Heart left ventricle (tissue), 16 donors: ENCODE data around the gene NCOA3. TPM values are rescaled to one million over a fixed set of nuclear protein-coding genes. Genes with fewer than 3 reads are reported as not detected.
A peak's percentile ranks its signal among the peaks of the same experiment; 100 is the strongest.

ENCODE experiments used
- ATAC-seq, 4 donors: fragments of 200-7000 bp; cut with Tn5 transposase; one replicate each; pipeline ENCODE4 v1.9.1; 2020 to 2022; ENCODE audit warnings: moderate library complexity in 4 of 4, mild to moderate bottlenecking in 3 of 4, moderate number of reproducible peaks in 1 of 4
- DNase-seq, 5 donors: peaks; one replicate each; pipeline ENCODE4 v3.0.0-alpha.2; 2020
- H3K27ac ChIP-seq, 12 donors: fragments of 200-600 bp; sonication (generic) in 4 of 12; one replicate each; pipeline versions ENCODE4 v1.5.0 to v1.8.0; 2016 to 2022; ENCODE audit warnings: mild to moderate bottlenecking in 2 of 12
- H3K27me3 ChIP-seq, 9 donors: fragments of 200-600 bp; sonication (generic) in 2 of 9; one replicate each; pipeline versions ENCODE4 v1.5.1 to v1.8.0; 2016 to 2022; ENCODE audit warnings: mild to moderate bottlenecking in 3 of 9
- H3K36me3 ChIP-seq, 9 donors: fragments of 200-600 bp; sonication (generic) in 2 of 9; one replicate each; pipeline versions ENCODE4 v1.5.0 to v1.8.0; 2018 to 2022; ENCODE audit warnings: mild to moderate bottlenecking in 2 of 9
- H3K4me1 ChIP-seq, 12 donors: fragments of 200-600 bp; sonication (generic) in 4 of 12; one replicate each; pipeline versions ENCODE4 v1.5.0 to v1.8.0; 2016 to 2022; ENCODE audit warnings: mild to moderate bottlenecking in 3 of 12
- H3K4me3 ChIP-seq, 12 donors: fragments of 200-600 bp; sonication (generic) in 4 of 12; one replicate each; pipeline versions ENCODE4 v1.5.0 to v1.8.0; 2017 to 2022; ENCODE audit warnings: mild to moderate bottlenecking in 9 of 12, moderate library complexity in 4 of 12
- H3K9me3 ChIP-seq, 12 donors: fragments of 200-600 bp; sonication (generic) in 4 of 12; one replicate each; pipeline versions ENCODE4 v1.5.0 to v1.8.0; 2016 to 2022; ENCODE audit warnings: mild to moderate bottlenecking in 1 of 12
- POLR2A ChIP-seq, 2 donors: fragments of 450-650 bp; IDR thresholded peaks; one replicate each; pipeline ENCODE4 v1.6.1; 2017; ENCODE audit warnings: antibody characterized with exemption in 2 of 2, mild to moderate bottlenecking in 2 of 2, moderate library complexity in 2 of 2
- WGBS, 4 donors: extraction: QIAGEN DNeasy Blood & Tissue Kit in 2 of 4; methylation state at CpG; one replicate each; pipeline versions ENCODE4 v1.1.5 to v1.1.7; 2013 to 2018; 5-methylcytosine and 5-hydroxymethylcytosine counted together
- intact Hi-C, 10 donors: fragments of 100-400 bp; cut with DNase I; formaldehyde crosslinking; loops; one replicate each; pipeline versions ENCODE4 v1.11.1 to v1.14.2; 2022
- polyA plus RNA-seq, 2 donors: library from polyadenylated mRNA; stranded (reverse); fragments of 200-250 nt; gene quantifications; one replicate each; pipeline ENCODE4 v1.2.3, GENCODE V29; 2013
- total RNA-seq, 9 donors: library from RNA; depleted of rRNA in 2 of 9; stranded (reverse); fragments of >200 nt in 2 of 9; fragmentation: NEBNext Ultra II Directional in 3 of 9; extraction: Animal tissue kit (Norgen Biotek cat#: 25700) in 3 of 9; gene quantifications; one replicate each; pipeline versions ENCODE4 v1.1.0 to v1.2.4, GENCODE V29; 2016 to 2023
- TF ChIP-seq, protein P1 (sequence below), 12 donors: fragments of 200-600 bp; sonication (generic) in 4 of 12; IDR thresholded peaks; one replicate each; pipeline versions ENCODE4 v1.5.0 to v1.8.0; 2018 to 2022; ENCODE audit warnings: antibody characterized with exemption in 12 of 12, mild to moderate bottlenecking in 5 of 12
- donor health status: ischemic (EF 13 %, LVEDD 7.1; RV severe dilation, severe dysfunction).
- donor health status: healthy with polysubstance abuse.
- donor health status: DM: no; HTN: yes; CAD: no.
- donor health status: DM: no; HTN: no; CAD: no.
- donor health status: ischemic (EF 25% LVEDD 6.9; RV normal size, moderate dysfunction).
- donor health status: ischemic (EF 25% LVEDD 5.7; RV mildly dilated, moderate dysfunction).
- donor health status: healthy.
- donor health status: DM: yes; HTN: yes; CAD: no.
- donor health status: ischemic (EF 35%, LVEDD 5.7; RV mildly dilated, moderate dysfunction).
- donor health status: nonischemic (EF 11% LVEDD 7.7; RV severe dilation, severe dysfunction).
- donor health status: DM: yes; HTN: yes; CAD: no.
- donor health status: PGD.
- donor health status: ischemic (EF 29% LVEDD 5.4; RV normal size, mild dysfunction).
- donor health status: nonischemic (EF 23%, LVEDD 6.1; RV moderate dilation, normal function).

The NCOA3 gene
- total and polyA plus RNA-seq, 11 donors = 6.7 to 39.3 (median 25.3) TPM

DNA sequence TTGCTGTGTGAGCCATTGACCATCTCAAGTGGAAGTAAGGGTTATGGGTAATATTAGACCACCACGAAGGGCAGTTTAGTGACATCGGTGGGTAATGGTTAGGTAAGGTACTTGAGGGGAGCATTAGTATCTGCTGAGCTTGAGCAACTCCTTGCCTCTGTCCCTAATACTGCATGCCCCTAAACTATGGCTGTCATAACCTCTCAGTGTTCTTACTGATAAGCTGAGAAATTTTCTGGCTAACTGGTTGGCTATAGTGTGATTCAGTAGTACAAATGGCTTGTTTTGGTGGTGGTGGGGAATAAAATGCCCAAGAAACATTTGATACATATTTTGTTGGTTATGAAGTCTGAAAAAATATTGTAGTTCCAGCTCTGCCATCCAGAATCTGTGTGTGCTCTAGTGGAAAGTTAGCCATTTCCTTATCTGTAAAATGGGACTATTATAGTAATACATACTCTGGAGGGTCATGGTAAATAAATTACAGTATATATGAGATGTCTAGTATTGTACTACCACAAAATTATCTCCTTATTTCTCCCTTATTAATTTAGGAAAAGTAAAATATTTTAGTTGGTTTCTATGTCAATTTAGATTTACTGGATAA lies 113.1 kb downstream of the NCOA3 start:
- H3K4me1 ChIP-seq = peaks cover 0 to 49% (median 21%) of the 10 kb centered on the region in 12 donors

DNA sequence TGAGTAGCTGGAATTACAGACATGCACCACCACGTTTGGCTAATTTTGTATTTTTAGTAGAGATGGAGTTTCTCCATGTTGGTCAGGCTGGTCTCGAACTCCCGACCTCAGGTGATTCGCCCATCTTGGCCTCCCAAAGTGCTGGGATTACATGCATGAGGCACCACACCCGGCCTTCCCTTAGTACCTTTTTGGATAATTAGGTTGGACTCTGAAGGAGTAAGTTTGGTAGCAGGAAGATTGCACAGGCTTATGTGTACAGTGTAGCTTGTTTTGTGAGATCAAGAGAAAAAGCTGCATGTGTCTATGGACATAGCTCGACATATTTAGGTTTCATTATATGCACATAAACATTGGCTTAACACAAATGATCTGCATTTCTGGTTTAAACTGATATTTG lies 116.8 kb downstream of the NCOA3 start:
- WGBS, 4 donors = 94 to 96% (median 95%) methylated on average over 6 of the region's 6 CpGs
- no peak for DNase-seq
- ATAC-seq = no peak
- intact Hi-C loops = loop anchor here in 3 of 10 donors (5.0 to 10.0 kb wide), 2 partner anchors 114 to 116 kb away; partner anchors contain the start of gene NCOA3 (in 3 of the 3)
- no peaks in the 10 kb centered on the region for H3K9me3 ChIP-seq
- TF ChIP-seq, protein P1, sequence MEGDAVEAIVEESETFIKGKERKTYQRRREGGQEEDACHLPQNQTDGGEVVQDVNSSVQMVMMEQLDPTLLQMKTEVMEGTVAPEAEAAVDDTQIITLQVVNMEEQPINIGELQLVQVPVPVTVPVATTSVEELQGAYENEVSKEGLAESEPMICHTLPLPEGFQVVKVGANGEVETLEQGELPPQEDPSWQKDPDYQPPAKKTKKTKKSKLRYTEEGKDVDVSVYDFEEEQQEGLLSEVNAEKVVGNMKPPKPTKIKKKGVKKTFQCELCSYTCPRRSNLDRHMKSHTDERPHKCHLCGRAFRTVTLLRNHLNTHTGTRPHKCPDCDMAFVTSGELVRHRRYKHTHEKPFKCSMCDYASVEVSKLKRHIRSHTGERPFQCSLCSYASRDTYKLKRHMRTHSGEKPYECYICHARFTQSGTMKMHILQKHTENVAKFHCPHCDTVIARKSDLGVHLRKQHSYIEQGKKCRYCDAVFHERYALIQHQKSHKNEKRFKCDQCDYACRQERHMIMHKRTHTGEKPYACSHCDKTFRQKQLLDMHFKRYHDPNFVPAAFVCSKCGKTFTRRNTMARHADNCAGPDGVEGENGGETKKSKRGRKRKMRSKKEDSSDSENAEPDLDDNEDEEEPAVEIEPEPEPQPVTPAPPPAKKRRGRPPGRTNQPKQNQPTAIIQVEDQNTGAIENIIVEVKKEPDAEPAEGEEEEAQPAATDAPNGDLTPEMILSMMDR (IDR thresholded peaks at IDR 0.05) = no peak
- no peak for TF ChIP-seq POLR2A (IDR thresholded peaks at IDR 0.05)
- H3K27me3 ChIP-seq = no peaks in the 10 kb centered on the region
- no peak overlapping the region for H3K27ac ChIP-seq
- peaks cover 0 to 40% (median 16%) of the 10 kb centered on the region in 12 donors for H3K4me1 ChIP-seq
- no peak overlapping the region for H3K4me3 ChIP-seq
- peaks cover 0 to 17% (median 14%) of the 10 kb centered on the region in 9 donors for H3K36me3 ChIP-seq

More for the DNA sequence above, 113.1 kb downstream of the NCOA3 start:
- Histone ChIP-seq H3K4me3 (no peak overlapping the region), H3K36me3 (no peaks in the 10 kb centered on the region), H3K9me3 (no peaks in the 10 kb centered on the region), H3K27me3 (no peaks in the 10 kb centered on the region), H3K27ac (no peak overlapping the region)
- ATAC-seq (no peak), DNase-seq (no peak)
- WGBS, 4 donors = 91 to 97% (median 95%) methylated on average over 2 of the region's 2 CpGs
- no peak for TF ChIP-seq POLR2A (IDR thresholded peaks at IDR 0.05)
- TF ChIP-seq, protein P1 (IDR thresholded peaks at IDR 0.05) = no peak
- intact Hi-C loops = loop anchor here in 5 of 10 donors (5.0 to 10.0 kb wide), 3 partner anchors 38 to 113 kb away; partner anchors contain the start of gene NCOA3 (in 4 of the 5)

DNA sequence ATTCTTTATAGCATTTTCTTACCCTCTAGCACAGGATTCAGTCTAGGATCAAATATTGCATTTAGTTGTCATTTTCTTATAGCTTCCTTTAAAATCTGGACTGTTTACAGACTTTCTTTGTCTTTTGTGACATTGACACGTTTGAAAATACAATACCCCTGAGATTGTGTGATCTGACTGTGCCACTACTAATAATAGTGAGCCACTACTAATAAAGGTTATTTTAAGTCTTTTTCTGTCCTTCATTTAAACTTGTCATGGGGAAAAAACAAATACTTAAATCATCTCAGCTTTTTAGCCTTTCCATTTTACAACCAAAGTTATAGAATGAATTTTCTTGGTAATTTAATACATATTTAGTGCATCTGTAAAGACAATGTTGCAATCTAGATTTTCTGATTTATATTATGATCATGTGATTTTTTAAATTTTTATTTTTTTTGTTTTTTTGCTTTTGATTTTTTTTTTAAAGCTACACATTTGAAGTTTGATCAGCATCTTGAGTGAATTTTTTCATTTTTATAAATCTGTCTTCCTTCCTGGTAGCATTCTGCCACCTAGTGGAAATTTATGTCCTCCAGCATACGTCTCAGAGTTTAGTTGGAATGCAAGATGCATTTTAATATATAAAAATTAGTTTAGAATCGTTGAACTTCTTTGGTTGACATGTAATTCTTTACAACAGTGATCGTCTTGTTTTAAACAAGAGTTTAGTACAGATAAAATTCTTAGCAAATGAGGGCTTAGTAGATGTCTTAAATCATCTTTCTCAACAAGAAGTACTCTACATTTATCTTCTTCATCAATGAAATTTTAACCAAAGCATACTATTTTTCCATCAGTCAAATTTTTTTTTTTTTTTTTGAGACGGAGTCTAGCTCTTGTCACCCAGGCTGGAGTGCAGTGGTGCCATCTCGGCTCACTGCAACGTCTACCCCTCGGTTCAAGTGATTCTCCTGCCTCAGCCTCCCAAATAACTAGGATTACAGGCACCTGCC lies 119.4 kb downstream of the NCOA3 start:
- peaks cover 0 to 44% (median 37%) of the 10 kb centered on the region in 9 donors for H3K36me3 ChIP-seq
- H3K9me3 ChIP-seq = no peaks in the 10 kb centered on the region
- H3K4me3 ChIP-seq = no peak overlapping the region
- no peak for TF ChIP-seq POLR2A (IDR thresholded peaks at IDR 0.05)
- TF ChIP-seq, protein P1 (IDR thresholded peaks at IDR 0.05) = peak; percentile 74 to 96 (median 87)
- WGBS, 4 donors = 38 to 52% (median 44%) methylated on average over 8 of the region's 8 CpGs
- DNase-seq (no peak), ATAC-seq (peak in 2 of 4 donors; percentile 53 to 60)
- peaks cover 0 to 24% (median 11%) of the 10 kb centered on the region in 12 donors for H3K4me1 ChIP-seq
- H3K27ac ChIP-seq = peak overlapping the region in 5 of 12 donors; percentile 3 to 18 (median 8)
- intact Hi-C loops = loop anchor here (1.0 to 10.0 kb wide), 16 partner anchors 118 to 876 kb away; partner anchors contain the start of gene NCOA3 (in 4 of the 10)
- H3K27me3 ChIP-seq = no peaks in the 10 kb centered on the region
